PC-9 (cell line): ENCODE results near the gene LAMA3.

ENCODE experiments used
- CTCF ChIP-seq: fragments of 200-600 bp; sonication (generic); conservative IDR thresholded peaks from 2 replicates; pipeline ENCODE4 v1.6.1; 2017; ENCODE audit warnings: mixed run types, antibody characterized with exemption, mild to moderate bottlenecking, moderate library complexity
- EZH2 ChIP-seq: fragments of 200-600 bp; sonication (generic); IDR thresholded peaks from 2 replicates; pipeline ENCODE4 v1.8.0; 2017; ENCODE audit warnings: antibody characterized with exemption, low read depth

- TF ChIP-seq CTCF (no peak), EZH2 (no peak)
Measured at GRCh38 chr18:23658285-23658684, 31.0 kb upstream of the LAMA3 start.
